ENCODE data around the gene FNDC8.
"Not testable (repeated sequence)": the region's sequence is repeated elsewhere in the genome, so short reads cannot be mapped to it uniquely, and the experiment has no call there.

FNDC8 gene

DNA sequence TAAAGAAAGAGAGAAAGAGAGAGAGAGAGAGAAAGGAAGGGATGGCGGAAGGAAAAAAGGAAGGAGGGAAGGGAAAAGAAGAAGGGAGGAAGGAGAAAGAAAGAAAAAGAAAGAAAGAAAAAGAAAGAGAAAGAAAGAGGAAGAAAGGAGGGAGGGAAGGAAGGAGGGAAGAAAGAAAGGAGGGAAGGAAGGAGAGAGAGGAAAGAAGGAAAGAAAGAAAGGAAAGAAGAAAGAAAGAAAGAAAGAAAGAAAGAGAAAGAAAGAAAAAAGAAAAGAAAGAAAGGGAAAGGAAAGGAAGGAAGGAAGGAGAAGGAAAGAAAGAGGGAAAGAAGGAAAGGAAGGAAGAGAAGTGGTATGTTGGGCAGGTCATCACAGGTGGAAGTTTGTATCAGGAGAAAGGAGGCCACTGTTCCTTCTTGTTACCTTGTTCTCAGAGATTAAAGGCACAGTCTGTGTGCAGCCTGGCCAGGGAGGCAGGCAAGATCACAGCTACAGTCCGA lies 53.5 kb downstream of the FNDC8 start:
- no peak for DNase-seq

DNA sequence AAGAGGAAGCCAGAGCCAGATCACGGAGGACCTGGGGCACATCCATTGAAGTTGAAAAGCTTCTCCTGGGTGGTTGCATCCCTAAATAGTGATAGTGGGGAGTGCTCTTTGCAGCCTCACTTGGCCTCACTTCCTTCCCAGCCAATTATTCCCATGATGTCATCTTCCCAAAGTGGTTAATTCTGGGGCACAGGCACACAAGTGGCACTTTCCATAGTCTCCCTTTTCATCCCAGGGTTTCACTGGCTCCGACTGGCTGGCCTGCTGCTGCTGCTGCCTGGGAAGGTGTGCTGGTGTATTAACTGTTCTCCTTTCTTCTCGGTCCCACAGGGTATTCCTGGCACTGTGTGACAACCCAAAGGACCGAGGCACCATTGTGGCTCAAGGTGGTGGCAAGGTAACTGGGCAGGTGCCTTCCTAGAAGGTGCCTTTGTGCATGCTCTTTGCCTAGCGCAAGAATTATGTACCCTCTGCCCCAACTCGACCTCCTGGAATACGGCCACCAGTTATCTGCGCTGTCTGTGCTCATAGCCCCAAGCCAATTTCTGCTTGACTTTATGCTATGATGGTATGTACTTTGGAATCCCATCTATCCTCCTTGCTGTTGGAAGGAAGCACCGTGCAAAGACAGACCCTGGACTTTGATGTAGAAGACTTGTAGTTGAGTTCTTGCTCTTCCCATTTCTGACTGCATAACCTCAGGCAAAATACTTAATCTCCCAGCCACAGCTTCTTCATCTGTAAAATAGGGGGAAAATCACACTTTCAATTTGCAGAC lies 54.4 kb downstream of the FNDC8 start:
- no peak for DNase-seq

DNA sequence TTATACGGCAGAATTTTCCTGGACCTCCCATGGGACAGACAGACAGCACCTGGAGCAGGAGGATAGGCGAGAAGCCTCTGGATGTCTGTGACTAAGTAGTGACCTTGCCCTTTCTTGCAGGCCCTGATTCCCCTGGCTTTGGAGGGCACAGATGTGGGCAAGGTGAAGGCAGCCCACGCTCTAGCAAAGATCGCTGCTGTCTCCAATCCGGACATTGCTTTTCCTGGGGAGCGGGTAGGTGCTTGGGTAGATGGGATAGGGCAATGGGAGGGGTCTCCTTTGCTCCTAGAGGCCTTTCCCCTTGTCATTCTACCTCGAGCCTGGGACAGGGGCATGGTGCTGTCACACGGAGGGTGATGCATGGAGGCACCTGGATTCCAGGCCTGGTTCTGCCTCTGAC lies 55.5 kb downstream of the FNDC8 start:
- DNase-seq, result no peak

DNA sequence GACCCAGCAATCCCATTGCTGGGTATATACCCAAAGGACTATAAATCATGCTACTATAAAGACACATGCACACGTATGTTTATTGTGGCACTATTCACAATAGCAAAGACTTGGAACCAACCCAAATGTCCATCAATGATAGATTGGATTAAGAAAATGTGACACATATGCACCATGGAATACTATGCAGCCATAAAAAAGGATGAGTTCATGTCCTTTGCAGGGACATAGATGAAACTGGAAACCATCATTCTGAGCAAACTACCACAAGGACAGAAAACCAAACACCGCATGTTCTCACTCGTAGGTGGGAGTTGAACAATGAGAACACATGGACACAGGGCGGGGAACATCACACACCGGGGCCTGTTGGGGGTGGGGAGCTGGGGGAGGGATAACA lies 58.0 kb downstream of the FNDC8 start:
- DNase-seq, result not testable (repeated sequence)
